HepG2 (cell line): Measurements from ENCODE around the gene AP4S1. TPM values are rescaled to one million over a fixed set of nuclear protein-coding genes. Genes with fewer than 3 reads are reported as not detected.

Source experiments
- ATAC-seq: fragments of 200-7000 bp; cut with Tn5 transposase; 3 replicates; pipeline ENCODE4 v1.9.1; 2020; ENCODE audit warnings: mild to moderate bottlenecking, moderate library complexity
- BruUV-seq: library from RNA; stranded (reverse); fragments of 400-500 nt; replicated peaks from 2 replicates; lab custom pipeline; 2021; lab: Mats Ljungman, UMichigan
- CTCF ChIA-PET: fragments of 300-600 bp; formaldehyde crosslinking; extraction: SDS; loops from one replicate; lab custom pipeline; 2021; ENCODE audit warnings: low total read pairs, inconsistent platforms, low intra/inter-chr PET ratio; lab: Yijun Ruan, JAX
- POLR2A ChIA-PET: fragments of 350-600 bp; sonication (Branson Sonifier 250); formaldehyde crosslinking; loops from one replicate; lab custom pipeline; 2020; ENCODE audit warnings: antibody characterized with exemption, inconsistent platforms; lab: Yijun Ruan, JAX
- DNase-seq: peaks from one replicate; pipeline ENCODE4 v3.0.0-alpha.2; 2015; ENCODE audit warnings: low spot score
- FAIRE-seq: peaks from 3 replicates; lab custom pipeline; 2011; peaks lifted over from hg19 to GRCh38; lab: Jason Lieb, UNC
- H2AFZ ChIP-seq: one replicate; pipeline ENCODE4 v1.6.1; 2011; ENCODE audit warnings: low read length, inconsistent platforms
- H3K27ac ChIP-seq: fragments of 300-600 bp; 3 replicates; pipeline ENCODE4 v1.8.0; 2011; ENCODE audit warnings: mixed run types, mild to moderate bottlenecking, mixed read lengths, low read length, inconsistent platforms; ENCODE audit not compliant: insufficient read depth; ENCODE audit errors: extremely low read length
- H3K27me3 ChIP-seq, 2 experiments: fragments of 200-600 bp in 1 of 2; 2 replicates in 1 of 2; 3 replicates in 1 of 2; pipeline versions ENCODE4 v1.6.0 to v1.8.0; 2011; ENCODE audit warnings: low read length in 2 of 2, mild to moderate bottlenecking in 2 of 2, moderate library complexity in 2 of 2, inconsistent platforms in 1 of 2; ENCODE audit not compliant: insufficient read depth in 2 of 2, control insufficient read depth in 1 of 2
- H3K36me3 ChIP-seq, 2 experiments: fragments of 200-600 bp in 1 of 2; replicated peaks in 1 of 2; 2 replicates in 1 of 2; 3 replicates in 1 of 2; pipeline versions ENCODE4 v1.5.1 to v1.8.0; 2011; ENCODE audit warnings: low read length in 2 of 2, inconsistent platforms in 1 of 2; ENCODE audit not compliant: insufficient read depth in 2 of 2, control insufficient read depth in 1 of 2
- H3K4me1 ChIP-seq: 2 replicates; pipeline ENCODE4 v1.5.1; 2012; ENCODE audit warnings: low read length, inconsistent platforms; ENCODE audit not compliant: insufficient read depth
- H3K4me2 ChIP-seq: 2 replicates; pipeline ENCODE4 v1.6.0; 2011; ENCODE audit warnings: low read depth, low read length, inconsistent platforms
- H3K4me3 ChIP-seq, 3 experiments: fragments of 200-600 bp in 1 of 3; sonication (generic), shearing (Covaris generic) in 1 of 3; replicated peaks in 1 of 3; 2 replicates each; pipeline ENCODE4 v1.5.1; 2011 to 2016; ENCODE audit warnings: low read length in 3 of 3, inconsistent platforms in 2 of 3, low read depth in 2 of 3, mild to moderate bottlenecking in 2 of 3, control low read depth in 1 of 3, mixed read lengths in 1 of 3; ENCODE audit not compliant: insufficient read depth in 1 of 3
- H3K79me2 ChIP-seq: one replicate; pipeline ENCODE4 v1.6.1; 2011; ENCODE audit warnings: low read length, inconsistent platforms; ENCODE audit not compliant: insufficient read depth
- H3K9ac ChIP-seq: 2 replicates; pipeline ENCODE4 v1.6.0; 2011; ENCODE audit warnings: mild to moderate bottlenecking, low read depth, low read length, inconsistent platforms; ENCODE audit not compliant: insufficient read depth
- H3K9me3 ChIP-seq: 2 replicates; pipeline ENCODE4 v1.5.1; 2012; ENCODE audit warnings: mild to moderate bottlenecking, low read length
- H4K20me1 ChIP-seq: 2 replicates; pipeline ENCODE4 v1.6.0; 2011; ENCODE audit warnings: inconsistent platforms, mild to moderate bottlenecking, low read length, moderate library complexity; ENCODE audit not compliant: insufficient read depth
- CBX2 ChIP-seq, 2 experiments: fragments of 200-600 bp in 1 of 2; sonication (generic); formaldehyde crosslinking in 1 of 2; IDR thresholded peaks; 2 replicates each; pipeline versions ENCODE4 v1.7.0 to v1.8.1; 2018 to 2022; ENCODE audit warnings: low read depth in 2 of 2, low read length in 1 of 2, mild to moderate bottlenecking in 1 of 2, missing genetic modification reagents in 1 of 2
- FOXJ3 ChIP-seq: sonication (generic); formaldehyde crosslinking; IDR thresholded peaks from 2 replicates; pipeline ENCODE4 v1.4.0; 2020; ENCODE audit warnings: missing genetic modification reagents, mild to moderate bottlenecking, borderline replicate concordance
- KAT2B ChIP-seq: fragments of 150-350 bp; IDR thresholded peaks from 2 replicates; pipeline ENCODE4 v1.6.1; 2014; ENCODE audit warnings: low read depth, low read length, borderline replicate concordance
- NFATC3 ChIP-seq: sonication (generic); formaldehyde crosslinking; IDR thresholded peaks from 2 replicates; pipeline ENCODE4 v1.5.1; 2020; ENCODE audit warnings: mild to moderate bottlenecking, missing genetic modification reagents
- PAF1 ChIP-seq: IDR thresholded peaks from 2 replicates; pipeline ENCODE4 v1.6.1; 2016; ENCODE audit warnings: missing genetic modification reagents, missing compliant biosample characterization
- POGZ ChIP-seq: sonication (generic); formaldehyde crosslinking; IDR thresholded peaks from 2 replicates; pipeline ENCODE4 v1.4.0; 2020; ENCODE audit warnings: mild to moderate bottlenecking, missing genetic modification reagents
- POLR2G ChIP-seq: fragments of 200-400 bp; formaldehyde crosslinking; IDR thresholded peaks from 2 replicates; pipeline ENCODE4 v1.6.1; 2018; ENCODE audit warnings: mild to moderate bottlenecking, low read depth, low read length, moderate library complexity
- SMAD9 ChIP-seq: sonication (generic); formaldehyde crosslinking; IDR thresholded peaks from 2 replicates; pipeline ENCODE4 v1.5.1; 2020; ENCODE audit warnings: mild to moderate bottlenecking, missing genetic modification reagents
- YEATS4 ChIP-seq: sonication (generic); formaldehyde crosslinking; IDR thresholded peaks from 2 replicates; pipeline ENCODE4 v1.4.0; 2020; ENCODE audit warnings: missing genetic modification reagents, borderline replicate concordance
- ZEB1 ChIP-seq: IDR thresholded peaks from 2 replicates; pipeline ENCODE4 v1.6.1; 2012; ENCODE audit warnings: mild to moderate bottlenecking, low read depth, inconsistent platforms; ENCODE audit not compliant: insufficient replicate concordance
- ZNF280B ChIP-seq: sonication (generic); formaldehyde crosslinking; IDR thresholded peaks from 2 replicates; pipeline ENCODE4 v1.5.0; 2020; ENCODE audit warnings: missing genetic modification reagents, mild to moderate bottlenecking, borderline replicate concordance
- ZNF34 ChIP-seq: sonication (generic); formaldehyde crosslinking; IDR thresholded peaks from 2 replicates; pipeline ENCODE4 v1.4.0; 2020; ENCODE audit warnings: mild to moderate bottlenecking, missing genetic modification reagents, borderline replicate concordance
- ZNF607 ChIP-seq: sonication (generic); formaldehyde crosslinking; IDR thresholded peaks from 2 replicates; pipeline ENCODE4 v1.5.1; 2020; ENCODE audit warnings: missing genetic modification reagents, mild to moderate bottlenecking, borderline replicate concordance
- ZUFSP ChIP-seq: sonication (generic); formaldehyde crosslinking; IDR thresholded peaks from 2 replicates; pipeline ENCODE4 v1.9.0; 2021; ENCODE audit warnings: missing genetic modification reagents, mild to moderate bottlenecking, borderline replicate concordance
- WGBS: methylation state at CpG from one replicate; pipeline ENCODE4 v1.1.6; 2017; ENCODE audit warnings: low lambda C conversion rate; 5-methylcytosine and 5-hydroxymethylcytosine counted together
- in situ Hi-C: cut with HindIII; loops from 2 replicates; pipeline ENCODE4 v1.10.0; 2017; ENCODE audit warnings: low pct_unique_long_range_greater_than_20kb; ENCODE audit not compliant: extremely low pct_ligation_motif_present
- intact Hi-C: fragments of 100-400 bp; cut with micrococcal nuclease; formaldehyde crosslinking; loops from one replicate; pipeline ENCODE4 v1.10.0; 2022; ENCODE audit not compliant: unreplicated experiment
- polyA plus RNA-seq, 8 experiments: library from polyadenylated mRNA; depleted of rRNA in 3 of 8; stranded (reverse) in 7 of 8; unstranded in 1 of 8; fragments of >200 nt; fragmentation: Illumina TruSeq in 4 of 8; extraction: Trizol in 4 of 8; gene quantifications; 2 replicates each; pipeline versions ENCODE4 v1.2.1 to v1.2.3, GENCODE V29; 2011 to 2016; ENCODE audit warnings: low read depth in 4 of 8, missing spikeins in 1 of 8, mixed read lengths in 1 of 8; ENCODE audit not compliant: insufficient read depth in 1 of 8
- total RNA-seq, 5 experiments: library from RNA; depleted of rRNA; stranded (reverse); fragments of >200 nt; fragmentation: Illumina TruSeq; extraction: Trizol; gene quantifications; 2 replicates each; pipeline ENCODE4 v1.2.3, GENCODE V29; 2016; ENCODE audit warnings: low read depth in 1 of 5
- TF ChIP-seq, protein P1 (sequence below): IDR thresholded peaks from 2 replicates; pipeline ENCODE4 v1.6.1; 2016; ENCODE audit warnings: missing genetic modification reagents, missing compliant biosample characterization
- TF ChIP-seq, protein P2 (sequence below): IDR thresholded peaks from 2 replicates; pipeline ENCODE4 v1.6.1; 2016; ENCODE audit warnings: missing compliant biosample characterization, missing genetic modification reagents, borderline replicate concordance
- TF ChIP-seq, protein P3 (sequence below): sonication (generic); formaldehyde crosslinking; IDR thresholded peaks from 2 replicates; pipeline ENCODE4 v1.5.1; 2020; ENCODE audit warnings: mild to moderate bottlenecking, missing genetic modification reagents, moderate library complexity

The AP4S1 gene
- total and polyA plus RNA-seq, 2 of the 13 experiments (the other 11 are each of a cell fraction or from before 2014, with no cell fraction given) = 3.9 to 21.1 TPM

DNA sequence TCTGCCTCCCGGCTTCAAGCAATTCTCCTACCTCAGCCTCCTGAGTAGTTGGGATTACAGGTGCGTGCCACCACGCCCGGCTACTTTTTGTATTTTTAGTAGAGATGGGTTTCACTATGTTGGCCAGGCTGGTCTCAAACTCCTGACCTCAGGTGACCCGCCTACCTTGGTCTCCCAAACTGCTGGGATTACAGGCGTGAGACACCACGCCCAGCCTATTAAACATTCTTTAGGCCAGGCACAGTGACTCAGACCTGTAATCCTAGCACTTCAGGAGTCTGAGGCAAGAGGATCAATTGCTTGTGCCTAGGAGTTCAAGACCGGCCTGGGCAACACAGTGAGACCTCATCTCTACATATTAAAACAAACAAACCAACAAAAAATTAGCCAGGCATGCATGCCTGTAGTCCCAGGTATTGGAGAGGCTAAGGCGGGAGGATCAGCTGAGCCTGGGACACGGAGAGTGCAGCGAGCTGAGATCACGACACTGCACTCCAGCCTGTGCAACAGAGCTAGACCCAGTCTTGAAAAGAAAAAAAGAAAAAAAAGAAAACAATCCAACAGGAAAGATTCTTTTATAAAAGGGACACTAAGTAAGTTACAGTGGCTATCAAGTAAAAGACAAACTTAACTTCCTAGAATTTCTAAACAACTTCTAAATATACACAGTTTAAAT, 111.9 kb downstream of the AP4S1 start:
- Histone ChIP-seq H4K20me1 (no peaks in the 10 kb centered on the region), H3K79me2 (no peaks in the 10 kb centered on the region), H3K4me3 (no peak overlapping the region), H3K27me3 (no peaks in the 10 kb centered on the region), H3K4me2 (no peak overlapping the region), H3K9me3 (no peaks in the 10 kb centered on the region), H3K9ac (no peak overlapping the region), H3K36me3 (peaks cover 40 to 87% of the 10 kb centered on the region in 2 experiments), H2AFZ (no peak overlapping the region), H3K4me1 (no peaks in the 10 kb centered on the region), H3K27ac (no peak overlapping the region)
- ChIA-PET CTCF (no interaction called here), POLR2A (interaction anchor here (1.2 kb wide), 1 partner anchor 70 kb away, joined by 3 read pairs; the partner anchor contains the start of gene HECTD1)
- 99% methylated on average over 12 of the region's 12 CpGs for WGBS
- FAIRE-seq (no peak), DNase-seq (no peak), ATAC-seq (peak; percentile 37)
- intact Hi-C loops (loop anchor here (5.0 kb wide), 1 partner anchor 220 kb away; no protein-coding TSS in a partner anchor), in situ Hi-C loops (no loop called here)
- BruUV-seq = no TSS peak
- TF ChIP-seq ZEB1 (no peak), NFATC3 (CRISPR knock-in tag) (no peak), ZNF607 (no peak), KAT2B (no peak), CBX2 (IDR thresholded peaks at IDR 0.05; ENCODE audit: low read depth, low read length) (no peak), CBX2 (CRISPR knock-in tag; IDR thresholded peaks at IDR 0.05; ENCODE audit: low read depth) (no peak), ZNF280B (0 out of 2 replicates have a peak, but pooled peaks have one; percentile 70), POLR2G (no peak), POGZ (CRISPR knock-in tag) (no peak), SMAD9 (CRISPR knock-in tag) (no peak), ZUFSP (no peak), YEATS4 (CRISPR knock-in tag) (no peak), PAF1 (CRISPR knock-in tag) (no peak), FOXJ3 (no peak), ZNF34 (no peak)
- TF ChIP-seq, protein P1, sequence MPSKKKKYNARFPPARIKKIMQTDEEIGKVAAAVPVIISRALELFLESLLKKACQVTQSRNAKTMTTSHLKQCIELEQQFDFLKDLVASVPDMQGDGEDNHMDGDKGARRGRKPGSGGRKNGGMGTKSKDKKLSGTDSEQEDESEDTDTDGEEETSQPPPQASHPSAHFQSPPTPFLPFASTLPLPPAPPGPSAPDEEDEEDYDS (CRISPR knock-in tag) = no peak
- TF ChIP-seq, protein P2, sequence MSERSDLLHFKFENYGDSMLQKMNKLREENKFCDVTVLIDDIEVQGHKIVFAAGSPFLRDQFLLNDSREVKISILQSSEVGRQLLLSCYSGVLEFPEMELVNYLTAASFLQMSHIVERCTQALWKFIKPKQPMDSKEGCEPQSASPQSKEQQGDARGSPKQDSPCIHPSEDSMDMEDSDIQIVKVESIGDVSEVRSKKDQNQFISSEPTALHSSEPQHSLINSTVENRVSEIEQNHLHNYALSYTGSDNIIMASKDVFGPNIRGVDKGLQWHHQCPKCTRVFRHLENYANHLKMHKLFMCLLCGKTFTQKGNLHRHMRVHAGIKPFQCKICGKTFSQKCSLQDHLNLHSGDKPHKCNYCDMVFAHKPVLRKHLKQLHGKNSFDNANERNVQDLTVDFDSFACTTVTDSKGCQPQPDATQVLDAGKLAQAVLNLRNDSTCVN (CRISPR knock-in tag) = 0 out of 2 replicates have a peak, but pooled peaks have one; percentile 40
- TF ChIP-seq, protein P3, sequence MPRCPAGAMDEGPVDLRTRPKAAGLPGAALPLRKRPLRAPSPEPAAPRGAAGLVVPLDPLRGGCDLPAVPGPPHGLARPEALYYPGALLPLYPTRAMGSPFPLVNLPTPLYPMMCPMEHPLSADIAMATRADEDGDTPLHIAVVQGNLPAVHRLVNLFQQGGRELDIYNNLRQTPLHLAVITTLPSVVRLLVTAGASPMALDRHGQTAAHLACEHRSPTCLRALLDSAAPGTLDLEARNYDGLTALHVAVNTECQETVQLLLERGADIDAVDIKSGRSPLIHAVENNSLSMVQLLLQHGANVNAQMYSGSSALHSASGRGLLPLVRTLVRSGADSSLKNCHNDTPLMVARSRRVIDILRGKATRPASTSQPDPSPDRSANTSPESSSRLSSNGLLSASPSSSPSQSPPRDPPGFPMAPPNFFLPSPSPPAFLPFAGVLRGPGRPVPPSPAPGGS = no peak
